ENCODE data around the gene MRAS.

MRAS gene

DNA sequence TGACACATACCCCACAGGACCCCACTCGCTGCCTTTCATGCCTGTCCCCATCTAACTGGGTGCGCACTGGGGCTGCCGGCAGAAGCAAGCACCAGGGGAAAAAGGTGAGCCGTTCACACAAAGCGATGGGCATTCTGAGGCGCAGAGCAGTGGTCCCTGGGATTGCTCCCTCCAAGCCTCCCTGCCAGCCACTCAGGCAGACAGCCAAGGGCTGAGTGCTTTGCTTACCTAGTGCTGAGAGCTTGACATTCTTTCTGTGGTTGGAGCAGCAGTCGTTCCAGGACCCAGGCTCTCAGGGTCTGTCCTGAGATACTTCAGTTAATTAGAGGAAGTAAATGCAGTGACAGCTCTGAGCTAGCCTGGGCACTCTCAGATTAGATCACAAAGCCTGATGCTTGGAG lies 91.7 kb downstream of the MRAS start:
- TF ChIP-seq TEAD4 (IDR thresholded peaks at IDR 0.05) (no peak), EP300 (IDR thresholded peaks at IDR 0.05; ENCODE audit: borderline replicate concordance) (no peak), CREB1 (IDR thresholded peaks at IDR 0.05; ENCODE audit: low read depth) (no peak), EGR1 (IDR thresholded peaks at IDR 0.05) (no peak), ZBTB7A (IDR thresholded peaks at IDR 0.05; ENCODE audit: low read depth) (no peak), CEBPB (IDR thresholded peaks at IDR 0.05) (no peak), NFIC (IDR thresholded peaks at IDR 0.05) (no peak), TCF12 (IDR thresholded peaks at IDR 0.05; ENCODE audit: low read depth) (no peak), YY1 (IDR thresholded peaks at IDR 0.05; ENCODE audit: low read depth) (no peak), RAD21 (IDR thresholded peaks at IDR 0.05; ENCODE audit: low read depth) (no peak), FOXM1 (IDR thresholded peaks at IDR 0.05; ENCODE audit: borderline replicate concordance, low read depth) (no peak), TAF1 (IDR thresholded peaks at IDR 0.05; ENCODE audit: low read depth) (no peak)
- TF ChIP-seq, protein P1, sequence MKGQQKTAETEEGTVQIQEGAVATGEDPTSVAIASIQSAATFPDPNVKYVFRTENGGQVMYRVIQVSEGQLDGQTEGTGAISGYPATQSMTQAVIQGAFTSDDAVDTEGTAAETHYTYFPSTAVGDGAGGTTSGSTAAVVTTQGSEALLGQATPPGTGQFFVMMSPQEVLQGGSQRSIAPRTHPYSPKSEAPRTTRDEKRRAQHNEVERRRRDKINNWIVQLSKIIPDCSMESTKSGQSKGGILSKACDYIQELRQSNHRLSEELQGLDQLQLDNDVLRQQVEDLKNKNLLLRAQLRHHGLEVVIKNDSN (IDR thresholded peaks at IDR 0.05): no peak
- TF ChIP-seq, protein P2, sequence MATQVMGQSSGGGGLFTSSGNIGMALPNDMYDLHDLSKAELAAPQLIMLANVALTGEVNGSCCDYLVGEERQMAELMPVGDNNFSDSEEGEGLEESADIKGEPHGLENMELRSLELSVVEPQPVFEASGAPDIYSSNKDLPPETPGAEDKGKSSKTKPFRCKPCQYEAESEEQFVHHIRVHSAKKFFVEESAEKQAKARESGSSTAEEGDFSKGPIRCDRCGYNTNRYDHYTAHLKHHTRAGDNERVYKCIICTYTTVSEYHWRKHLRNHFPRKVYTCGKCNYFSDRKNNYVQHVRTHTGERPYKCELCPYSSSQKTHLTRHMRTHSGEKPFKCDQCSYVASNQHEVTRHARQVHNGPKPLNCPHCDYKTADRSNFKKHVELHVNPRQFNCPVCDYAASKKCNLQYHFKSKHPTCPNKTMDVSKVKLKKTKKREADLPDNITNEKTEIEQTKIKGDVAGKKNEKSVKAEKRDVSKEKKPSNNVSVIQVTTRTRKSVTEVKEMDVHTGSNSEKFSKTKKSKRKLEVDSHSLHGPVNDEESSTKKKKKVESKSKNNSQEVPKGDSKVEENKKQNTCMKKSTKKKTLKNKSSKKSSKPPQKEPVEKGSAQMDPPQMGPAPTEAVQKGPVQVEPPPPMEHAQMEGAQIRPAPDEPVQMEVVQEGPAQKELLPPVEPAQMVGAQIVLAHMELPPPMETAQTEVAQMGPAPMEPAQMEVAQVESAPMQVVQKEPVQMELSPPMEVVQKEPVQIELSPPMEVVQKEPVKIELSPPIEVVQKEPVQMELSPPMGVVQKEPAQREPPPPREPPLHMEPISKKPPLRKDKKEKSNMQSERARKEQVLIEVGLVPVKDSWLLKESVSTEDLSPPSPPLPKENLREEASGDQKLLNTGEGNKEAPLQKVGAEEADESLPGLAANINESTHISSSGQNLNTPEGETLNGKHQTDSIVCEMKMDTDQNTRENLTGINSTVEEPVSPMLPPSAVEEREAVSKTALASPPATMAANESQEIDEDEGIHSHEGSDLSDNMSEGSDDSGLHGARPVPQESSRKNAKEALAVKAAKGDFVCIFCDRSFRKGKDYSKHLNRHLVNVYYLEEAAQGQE (IDR thresholded peaks at IDR 0.05; ENCODE audit: low read depth): no peak
- TF ChIP-seq, protein P3, sequence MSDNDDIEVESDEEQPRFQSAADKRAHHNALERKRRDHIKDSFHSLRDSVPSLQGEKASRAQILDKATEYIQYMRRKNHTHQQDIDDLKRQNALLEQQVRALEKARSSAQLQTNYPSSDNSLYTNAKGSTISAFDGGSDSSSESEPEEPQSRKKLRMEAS (IDR thresholded peaks at IDR 0.05): no peak

DNA sequence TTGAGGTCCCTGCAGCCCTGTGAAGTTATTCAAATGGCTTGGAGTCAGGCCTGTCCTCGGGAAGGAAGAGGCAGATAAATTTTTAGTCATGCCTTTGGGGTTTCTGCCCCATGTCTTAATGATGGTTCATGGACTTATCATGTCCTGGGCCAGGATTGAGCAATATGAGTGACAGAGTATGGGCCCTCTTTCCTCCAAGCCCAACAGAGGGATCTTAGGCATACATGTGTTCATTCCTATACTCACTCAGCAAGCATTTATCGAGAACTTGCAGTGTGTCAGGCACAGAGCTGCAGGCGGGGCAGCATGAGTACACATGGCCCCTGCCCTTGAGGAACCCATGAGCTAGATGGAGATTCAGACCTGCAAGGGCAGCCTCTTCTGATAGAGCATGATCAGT lies 92.2 kb downstream of the MRAS start:
- TF ChIP-seq NFIC (IDR thresholded peaks at IDR 0.05) (no peak), FOXM1 (IDR thresholded peaks at IDR 0.05; ENCODE audit: borderline replicate concordance, low read depth) (no peak), EGR1 (IDR thresholded peaks at IDR 0.05) (no peak), TCF12 (IDR thresholded peaks at IDR 0.05; ENCODE audit: low read depth) (no peak), TAF1 (IDR thresholded peaks at IDR 0.05; ENCODE audit: low read depth) (no peak), RAD21 (IDR thresholded peaks at IDR 0.05; ENCODE audit: low read depth) (no peak), EP300 (IDR thresholded peaks at IDR 0.05; ENCODE audit: borderline replicate concordance) (no peak), ZBTB7A (IDR thresholded peaks at IDR 0.05; ENCODE audit: low read depth) (no peak), YY1 (IDR thresholded peaks at IDR 0.05; ENCODE audit: low read depth) (no peak), CREB1 (IDR thresholded peaks at IDR 0.05; ENCODE audit: low read depth) (no peak)
- TF ChIP-seq, protein P1 (IDR thresholded peaks at IDR 0.05): no peak
- TF ChIP-seq, protein P2 (IDR thresholded peaks at IDR 0.05; ENCODE audit: low read depth): no peak
- TF ChIP-seq, protein P3 (IDR thresholded peaks at IDR 0.05): no peak

DNA sequence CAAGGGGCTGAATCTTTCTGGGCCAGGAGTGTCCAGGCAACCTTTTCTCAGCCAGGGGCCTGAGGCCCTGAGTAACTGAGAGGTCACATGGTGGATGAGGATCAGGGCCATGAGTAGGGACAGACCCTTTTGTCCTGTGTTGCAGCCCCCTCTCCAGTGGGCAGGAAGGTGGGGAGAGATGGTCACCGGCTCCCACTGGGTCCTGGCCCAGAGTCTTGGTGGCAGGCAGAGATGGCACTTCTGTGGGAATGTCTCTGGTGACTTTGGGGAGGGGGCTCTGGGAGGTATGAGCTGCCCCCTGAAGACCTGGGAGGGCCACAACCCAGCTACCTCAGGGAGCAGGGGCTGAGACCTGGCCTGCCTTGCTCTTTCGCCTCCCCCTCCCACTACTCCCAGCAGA lies 92.9 kb downstream of the MRAS start:
- TF ChIP-seq YY1 (IDR thresholded peaks at IDR 0.05; ENCODE audit: low read depth) (no peak), FOXM1 (IDR thresholded peaks at IDR 0.05; ENCODE audit: borderline replicate concordance, low read depth) (no peak), EGR1 (IDR thresholded peaks at IDR 0.05) (no peak), TAF1 (IDR thresholded peaks at IDR 0.05; ENCODE audit: low read depth) (no peak), ZBTB7A (IDR thresholded peaks at IDR 0.05; ENCODE audit: low read depth) (no peak)
- TF ChIP-seq, protein P1 (IDR thresholded peaks at IDR 0.05): no peak

DNA sequence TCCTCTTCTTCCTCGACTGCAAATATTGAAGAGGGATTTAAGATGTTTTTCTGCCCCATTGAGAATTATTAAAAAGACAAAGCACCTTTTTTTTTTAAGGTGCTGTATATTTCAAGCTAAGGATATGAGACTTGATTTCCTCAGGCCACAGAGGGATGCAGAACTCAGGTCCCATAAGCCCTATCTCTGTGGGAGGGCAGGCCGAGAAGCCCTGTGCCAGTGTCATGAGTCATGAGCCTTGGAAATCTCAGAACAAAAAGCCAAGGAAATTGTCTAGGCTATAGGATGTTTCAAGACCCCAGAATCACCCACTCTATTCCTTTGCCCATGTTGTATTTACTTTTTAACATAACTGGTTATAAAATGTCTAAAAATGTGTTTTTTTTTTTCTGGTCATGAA lies 93.4 kb downstream of the MRAS start:
- TF ChIP-seq, protein P2 (IDR thresholded peaks at IDR 0.05; ENCODE audit: low read depth): no peak
- TF ChIP-seq TCF12 (IDR thresholded peaks at IDR 0.05; ENCODE audit: low read depth) (no peak), TEAD4 (IDR thresholded peaks at IDR 0.05) (no peak), CREB1 (IDR thresholded peaks at IDR 0.05; ENCODE audit: low read depth) (no peak), FOXM1 (IDR thresholded peaks at IDR 0.05; ENCODE audit: borderline replicate concordance, low read depth) (no peak), ZBTB7A (IDR thresholded peaks at IDR 0.05; ENCODE audit: low read depth) (no peak), CEBPB (IDR thresholded peaks at IDR 0.05) (no peak)
- TF ChIP-seq, protein P3 (IDR thresholded peaks at IDR 0.05): no peak
- TF ChIP-seq, protein P1 (IDR thresholded peaks at IDR 0.05): no peak
